Adipocyte (in vitro differentiated cells): Measurements from ENCODE around the gene GALNS.

ENCODE experiments used
- DNase-seq: peaks from one replicate; pipeline ENCODE4 v3.0.0-alpha.2; 2015; ENCODE audit warnings: low read depth
- H3K27me3 ChIP-seq: replicated peaks from 2 replicates; pipeline ENCODE4 v1.7.0; 2013; ENCODE audit warnings: mild to moderate bottlenecking, low read length, moderate library complexity; ENCODE audit not compliant: control insufficient read depth, insufficient read depth
- H3K36me3 ChIP-seq: 2 replicates; pipeline ENCODE4 v1.7.0; 2013; ENCODE audit warnings: low read length, mild to moderate bottlenecking, moderate library complexity; ENCODE audit not compliant: control insufficient read depth, insufficient read depth, severe bottlenecking
- H3K4me1 ChIP-seq: 2 replicates; pipeline ENCODE4 v1.7.0; 2013; ENCODE audit warnings: mild to moderate bottlenecking, low read length, moderate library complexity; ENCODE audit not compliant: control insufficient read depth, insufficient read depth
- H3K4me3 ChIP-seq: 2 replicates; pipeline ENCODE4 v1.7.0; 2013; ENCODE audit warnings: mild to moderate bottlenecking, low read length, moderate library complexity
- H3K9ac ChIP-seq: 2 replicates; pipeline ENCODE4 v1.7.0; 2013; ENCODE audit warnings: mild to moderate bottlenecking, low read length, moderate library complexity
- H3K9me3 ChIP-seq: 2 replicates; pipeline ENCODE4 v1.7.0; 2013; ENCODE audit warnings: mild to moderate bottlenecking, low read length, moderate library complexity; ENCODE audit not compliant: control insufficient read depth

GALNS gene

DNA sequence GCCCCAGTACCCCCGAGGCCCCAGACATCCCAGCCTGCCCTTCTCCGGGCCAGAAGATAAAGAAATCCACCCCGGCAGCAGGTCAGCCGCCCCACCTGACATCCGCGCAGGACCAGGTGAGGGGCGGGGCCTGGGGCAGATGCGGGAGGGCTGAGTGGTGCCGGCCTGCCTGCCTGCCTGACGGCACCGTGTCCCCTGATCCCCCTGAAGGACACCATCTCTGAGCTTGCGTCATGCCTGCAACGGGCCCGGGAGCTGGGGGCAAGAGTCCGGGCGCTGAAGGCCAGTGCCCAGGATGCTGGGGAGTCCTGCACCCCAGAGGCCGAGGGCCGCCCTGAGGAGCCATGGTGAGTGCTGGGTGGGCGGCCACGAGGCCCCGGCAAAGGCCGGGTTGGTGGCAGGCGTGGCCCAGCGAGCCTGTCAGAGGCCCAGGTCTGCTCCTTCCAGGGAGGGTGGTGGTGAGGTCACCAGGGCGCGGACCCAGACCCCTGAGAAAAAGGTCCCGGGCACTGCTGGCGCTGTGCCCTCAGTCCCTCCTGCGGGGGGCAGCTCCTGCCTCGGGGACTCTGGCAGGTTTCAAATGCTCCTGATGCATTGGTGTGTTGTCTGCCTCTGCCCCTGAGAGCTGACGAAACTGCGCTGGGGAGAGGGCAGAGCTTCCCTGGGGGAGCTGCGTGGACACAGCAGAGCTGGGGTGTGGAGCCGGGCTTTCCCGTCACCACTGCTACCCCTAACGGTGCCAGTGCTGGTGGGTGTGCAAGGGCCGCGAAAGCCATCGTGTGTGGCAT lies 52.0 kb downstream of the GALNS start:
- H3K9me3 ChIP-seq, result no peaks in the 10 kb centered on the region
- peak overlapping the region; percentile 64 for H3K9ac ChIP-seq
- H3K27me3 ChIP-seq, result no peaks in the 10 kb centered on the region
- peak; percentile 27 for DNase-seq
- peaks cover 19% of the 10 kb centered on the region for H3K36me3 ChIP-seq
- peaks cover 12% of the 10 kb centered on the region for H3K4me1 ChIP-seq
- peak overlapping the region; percentile 63 for H3K4me3 ChIP-seq

DNA sequence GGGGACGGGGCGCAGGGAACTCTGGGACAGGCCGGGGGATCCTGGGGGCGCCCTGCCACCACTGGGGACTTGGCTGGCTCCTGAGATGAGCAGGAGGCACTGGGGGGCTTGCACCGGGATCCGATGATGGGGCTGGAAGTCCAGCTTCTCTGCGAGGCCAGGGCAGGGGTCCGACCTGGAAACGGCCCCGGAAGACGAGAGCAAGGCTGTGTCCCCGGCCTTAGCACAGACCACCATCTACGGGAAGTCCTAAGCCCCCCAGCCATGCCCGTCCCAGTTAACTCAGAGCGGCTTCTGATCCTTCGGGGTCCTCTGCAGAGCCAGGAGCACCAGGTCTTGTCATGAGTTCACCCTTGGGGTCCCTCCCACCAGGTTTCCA lies 52.6 kb downstream of the GALNS start:
- DNase-seq, result no peak
- peak overlapping the region; percentile 63 for H3K4me3 ChIP-seq
- peaks cover 13% of the 10 kb centered on the region for H3K36me3 ChIP-seq

DNA sequence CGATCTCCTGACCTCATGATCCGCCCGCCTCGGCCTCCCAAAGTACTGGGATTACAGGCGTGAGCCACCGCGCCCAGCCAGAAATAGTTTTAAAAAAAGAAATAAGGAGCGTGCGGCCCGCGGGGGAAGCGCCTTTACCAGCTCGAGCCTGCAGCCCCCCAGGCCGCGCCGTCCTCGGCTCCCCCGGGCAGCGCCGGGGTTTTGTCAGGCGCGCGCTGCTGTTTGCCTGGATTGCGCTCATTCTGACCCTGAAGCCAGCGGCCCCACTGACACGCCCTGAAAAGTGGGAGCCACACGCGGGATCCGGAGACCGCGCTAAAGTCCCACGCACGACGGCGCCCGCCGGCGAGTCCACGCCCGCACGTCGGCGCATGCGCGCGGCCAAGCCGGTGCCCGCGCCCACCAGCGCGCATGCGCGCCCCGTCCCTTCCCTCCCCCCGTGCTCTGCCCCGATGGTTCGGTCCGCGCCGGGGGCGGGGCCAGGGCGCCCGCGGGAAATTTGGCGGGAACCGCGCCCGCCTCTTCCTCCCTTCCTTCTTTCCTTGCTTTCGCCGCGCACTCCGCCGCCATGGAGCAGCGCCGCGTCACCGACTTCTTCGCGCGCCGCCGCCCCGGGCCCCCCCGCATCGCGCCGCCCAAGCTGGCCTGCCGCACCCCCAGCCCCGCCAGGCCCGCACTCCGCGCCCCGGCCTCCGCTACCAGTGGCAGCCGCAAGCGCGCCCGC lies 53.3 kb downstream of the GALNS start, which contains the start of gene CDT1:
Gene CDT1 (plus strand): TSS at position 526 of the 724 bp plus-strand sequence. CDS start 43 bp downstream, at position 569.
- H3K36me3 ChIP-seq, result peaks cover 9% of the 10 kb centered on the region
- no peaks in the 10 kb centered on the region for H3K27me3 ChIP-seq
- peak; percentile 90 for DNase-seq
- H3K9me3 ChIP-seq, result no peaks in the 10 kb centered on the region
- H3K9ac ChIP-seq, result peak within 1 kb of the TSS; percentile 90
- peak within 1 kb of the TSS; percentile 82 for H3K4me3 ChIP-seq
- peaks cover 8% of the 10 kb centered on the region for H3K4me1 ChIP-seq

More for the DNA sequence above, 52.6 kb downstream of the GALNS start:
- Histone ChIP-seq H3K27me3 (no peaks in the 10 kb centered on the region), H3K9me3 (no peaks in the 10 kb centered on the region), H3K4me1 (peaks cover 8% of the 10 kb centered on the region), H3K9ac (peak overlapping the region; percentile 64)

DNA sequence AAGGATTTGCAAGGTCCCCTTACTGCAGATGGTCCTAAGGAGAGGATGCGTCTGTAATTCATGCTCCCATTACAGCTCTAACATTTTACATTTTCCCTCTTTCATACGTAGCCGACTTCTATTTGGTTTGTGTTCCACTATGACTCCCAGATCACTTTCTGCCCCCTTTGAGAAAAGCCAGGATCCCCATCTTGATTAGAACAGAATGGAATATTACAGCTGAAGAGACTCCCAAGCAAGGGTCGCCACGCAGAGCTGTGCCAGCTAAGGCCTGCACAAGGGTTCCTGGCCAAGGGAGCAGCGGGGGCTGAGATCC lies 56.5 kb downstream of the GALNS start:
- Histone ChIP-seq H3K9me3 (no peaks in the 10 kb centered on the region), H3K27me3 (no peaks in the 10 kb centered on the region), H3K36me3 (no peaks in the 10 kb centered on the region), H3K4me3 (no peak overlapping the region), H3K9ac (no peak overlapping the region), H3K4me1 (peaks cover 8% of the 10 kb centered on the region)
- DNase-seq, result no peak

DNA sequence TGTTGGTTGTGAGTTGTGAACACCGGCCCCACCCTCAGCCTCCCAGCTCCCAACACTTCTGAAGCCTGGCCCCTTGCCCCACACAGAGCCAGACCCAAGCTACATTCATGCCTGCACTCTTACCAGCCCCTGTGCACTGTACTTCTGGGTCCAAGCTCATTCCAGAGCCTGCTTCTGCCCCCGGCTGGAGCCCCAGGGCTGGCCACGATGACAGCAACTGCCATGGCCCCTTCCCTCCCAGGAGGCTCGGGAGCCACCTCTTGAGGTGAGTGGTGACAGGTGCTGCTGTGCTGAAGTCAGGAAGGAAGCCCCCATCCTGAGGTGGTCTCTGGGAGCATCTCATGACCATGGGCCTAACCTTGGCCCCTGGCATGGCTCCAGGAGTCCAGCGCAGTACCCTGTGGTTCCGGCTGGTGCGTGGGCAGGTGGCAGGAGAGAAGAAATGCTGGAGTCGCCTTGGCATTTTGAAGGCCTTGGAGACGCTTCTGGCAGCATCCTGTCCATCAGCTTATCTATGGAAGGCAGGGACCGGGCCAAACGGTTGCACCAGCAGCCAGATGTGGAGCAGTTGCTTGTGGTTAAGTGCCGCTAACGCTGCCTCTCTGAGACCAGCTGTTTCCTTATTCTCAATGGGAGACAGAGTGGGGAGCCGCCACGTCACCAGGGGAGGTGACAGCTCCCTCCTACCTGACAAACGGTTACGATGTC lies 57.0 kb downstream of the GALNS start:
- no peak overlapping the region for H3K4me3 ChIP-seq

DNA sequence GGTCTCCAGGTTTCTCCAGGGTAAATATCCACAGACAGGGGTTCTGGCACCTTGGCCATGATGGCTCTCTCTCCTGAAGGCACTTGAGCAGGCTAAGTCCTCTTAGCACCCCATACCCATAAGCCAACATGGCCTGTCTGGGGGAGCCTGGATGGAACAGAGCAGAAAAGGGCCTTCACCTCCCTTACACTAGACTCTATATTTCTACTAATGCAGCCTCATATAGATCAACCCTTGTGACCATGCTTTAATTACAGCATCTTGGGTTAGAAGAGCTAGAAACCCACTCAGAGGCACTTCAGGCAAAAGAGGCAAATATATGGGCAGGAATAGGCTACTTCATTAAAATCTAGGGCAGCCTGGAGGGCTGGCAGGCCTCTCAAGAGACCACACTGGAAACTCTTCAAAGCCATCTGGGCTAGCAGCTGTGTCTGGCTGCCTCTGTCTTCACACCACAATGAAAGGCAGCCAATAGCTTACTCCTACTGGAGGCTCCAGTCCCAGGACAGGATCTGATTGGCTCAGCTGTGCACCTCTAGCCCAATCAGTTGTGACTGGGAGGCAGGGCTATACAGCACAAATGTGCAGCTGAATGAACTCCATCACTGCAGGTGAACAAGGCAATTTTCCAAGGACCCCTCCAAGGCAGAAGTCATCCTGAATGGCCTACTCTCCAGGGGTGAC lies 57.8 kb downstream of the GALNS start:
- no peak overlapping the region for H3K4me3 ChIP-seq
- H3K27me3 ChIP-seq, result no peaks in the 10 kb centered on the region
- no peaks in the 10 kb centered on the region for H3K36me3 ChIP-seq
- no peak for DNase-seq
- no peaks in the 10 kb centered on the region for H3K9me3 ChIP-seq
- H3K9ac ChIP-seq, result no peak overlapping the region
- H3K4me1 ChIP-seq, result peaks cover 4% of the 10 kb centered on the region

More for the DNA sequence above, 57.0 kb downstream of the GALNS start:
- Histone ChIP-seq H3K36me3 (no peaks in the 10 kb centered on the region), H3K9me3 (no peaks in the 10 kb centered on the region), H3K27me3 (no peaks in the 10 kb centered on the region), H3K9ac (no peak overlapping the region), H3K4me1 (peaks cover 8% of the 10 kb centered on the region)
- DNase-seq, result no peak

DNA sequence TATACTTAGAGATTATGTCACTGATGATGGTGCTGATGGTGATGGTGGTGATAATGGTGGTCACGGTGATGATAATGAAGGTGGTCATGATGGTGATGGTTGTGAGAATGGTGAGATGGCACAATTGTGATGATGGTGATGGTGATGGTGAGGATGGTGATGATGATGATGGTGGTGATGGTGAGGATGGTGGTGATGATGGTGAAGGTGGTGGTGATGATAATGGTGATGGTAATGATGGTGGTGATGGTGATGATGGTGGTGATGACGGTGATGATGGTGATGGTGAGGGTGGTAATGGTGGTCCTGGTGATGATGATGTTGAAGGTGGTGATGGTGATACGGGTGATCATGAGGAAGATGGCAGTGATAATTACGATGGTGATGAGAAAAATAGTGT lies 58.7 kb downstream of the GALNS start:
- H3K27me3 ChIP-seq, result no peaks in the 10 kb centered on the region
- no peak for DNase-seq
- no peak overlapping the region for H3K4me3 ChIP-seq
- H3K36me3 ChIP-seq, result no peaks in the 10 kb centered on the region
- no peak overlapping the region for H3K9ac ChIP-seq
- peaks cover 4% of the 10 kb centered on the region for H3K4me1 ChIP-seq
- H3K9me3 ChIP-seq, result no peaks in the 10 kb centered on the region

DNA sequence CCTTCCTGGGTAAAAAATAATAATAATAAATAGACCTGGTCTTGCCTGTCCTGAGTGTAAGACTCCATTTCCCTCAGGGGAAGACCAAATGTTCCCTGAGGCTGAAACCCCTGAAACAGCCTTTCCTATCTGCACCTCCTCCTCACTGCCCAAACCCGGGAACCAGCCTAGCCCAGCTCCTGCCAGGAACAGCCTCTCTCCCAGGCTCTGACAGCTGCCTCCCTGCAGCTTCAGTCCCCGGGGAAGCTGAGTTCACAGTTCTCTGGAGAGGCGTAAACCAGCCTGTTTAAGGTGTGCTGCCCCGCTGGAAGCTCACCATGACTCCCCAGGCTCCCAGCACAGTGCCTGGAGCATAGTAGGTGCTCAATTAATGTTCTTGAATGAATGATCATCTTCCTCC lies 60.5 kb downstream of the GALNS start:
- no peak overlapping the region for H3K9ac ChIP-seq
- peaks cover 9% of the 10 kb centered on the region for H3K4me1 ChIP-seq
- no peaks in the 10 kb centered on the region for H3K36me3 ChIP-seq
- H3K9me3 ChIP-seq, result no peaks in the 10 kb centered on the region
- H3K4me3 ChIP-seq, result no peak overlapping the region
- no peak for DNase-seq
- H3K27me3 ChIP-seq, result peaks cover 6% of the 10 kb centered on the region

DNA sequence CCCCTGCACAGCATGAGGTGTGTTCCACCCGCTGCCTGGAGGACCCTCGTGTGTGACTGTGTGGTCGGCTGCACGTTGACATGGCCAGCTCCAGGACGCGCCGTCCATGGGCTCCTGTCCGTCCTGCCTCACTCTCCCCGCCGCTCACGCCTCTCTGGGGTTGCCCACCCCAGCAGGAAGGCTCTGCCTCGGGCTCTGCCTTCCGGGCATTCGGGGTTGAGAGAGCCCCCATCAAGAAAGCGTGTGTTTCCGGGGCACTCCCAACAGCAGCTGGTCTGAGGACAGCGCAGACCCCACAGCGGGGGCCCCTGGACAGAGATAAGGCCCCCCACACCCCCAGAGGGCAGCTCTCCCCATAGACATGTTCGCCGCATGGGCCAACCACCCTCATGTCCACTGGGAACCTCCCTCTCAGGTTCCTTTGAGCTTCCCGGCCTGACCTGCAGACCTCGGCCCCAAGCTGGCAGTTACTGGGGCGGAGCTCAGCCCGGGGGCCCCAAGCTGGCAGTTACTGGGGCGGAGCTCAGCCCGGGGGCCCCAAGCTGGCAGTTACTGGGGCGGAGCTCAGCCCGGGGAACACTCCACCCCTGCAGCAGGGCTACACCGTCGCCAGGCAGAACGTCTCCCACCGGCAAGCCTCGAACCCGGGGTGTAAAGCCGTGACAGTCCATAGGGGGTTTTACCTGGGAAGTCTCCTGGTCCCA lies 63.3 kb downstream of the GALNS start:
- peaks cover 19% of the 10 kb centered on the region for H3K4me1 ChIP-seq
- peaks cover 6% of the 10 kb centered on the region for H3K27me3 ChIP-seq
- H3K36me3 ChIP-seq, result no peaks in the 10 kb centered on the region
- no peak overlapping the region for H3K9ac ChIP-seq
- DNase-seq, result no peak
- no peaks in the 10 kb centered on the region for H3K9me3 ChIP-seq
- H3K4me3 ChIP-seq, result no peak overlapping the region

DNA sequence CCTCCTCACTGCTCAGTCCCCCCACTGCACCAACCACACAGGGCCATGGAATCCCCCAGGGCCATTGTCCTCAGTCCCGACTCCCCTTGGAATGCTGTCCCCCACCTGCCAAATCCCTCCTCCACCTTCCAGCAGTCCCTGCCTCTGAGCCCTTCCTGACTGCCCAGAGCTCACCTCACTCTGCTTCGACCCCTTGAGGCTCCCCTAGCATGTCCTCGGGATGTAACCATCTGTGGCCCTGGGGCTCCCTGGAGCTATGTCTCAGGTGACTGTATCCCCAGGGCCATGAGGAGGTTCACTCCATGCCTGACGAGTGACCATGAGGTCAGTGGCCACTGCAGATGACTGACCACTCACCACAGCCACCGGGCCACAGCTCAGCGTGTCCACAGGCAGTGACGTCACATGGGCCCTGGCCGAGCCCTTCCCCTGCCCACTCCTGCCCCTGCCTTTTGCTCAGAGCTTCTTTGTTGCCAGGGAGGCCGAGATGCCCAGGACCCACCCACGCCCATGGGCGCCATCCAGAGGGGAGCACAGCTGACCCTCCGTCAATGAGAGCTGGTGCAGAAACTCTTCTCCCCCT lies 64.0 kb downstream of the GALNS start:
- Histone ChIP-seq H3K9ac (no peak overlapping the region), H3K4me3 (no peak overlapping the region), H3K27me3 (peaks cover 6% of the 10 kb centered on the region), H3K9me3 (no peaks in the 10 kb centered on the region), H3K36me3 (no peaks in the 10 kb centered on the region), H3K4me1 (peaks cover 19% of the 10 kb centered on the region)
- DNase-seq, result no peak
